22Rv1 (cell line): Measurements from ENCODE around the gene PLAU.

Experiments
- CTCF ChIP-seq: fragments of 450-650 bp; IDR thresholded peaks from 2 replicates; pipeline ENCODE4 v1.5.1; 2017; ENCODE audit warnings: mild to moderate bottlenecking
- ZFX ChIP-seq: fragments of 450-650 bp; IDR thresholded peaks from 2 replicates; pipeline ENCODE4 v1.6.1; 2017; ENCODE audit warnings: antibody characterized with exemption, borderline replicate concordance

DNA sequence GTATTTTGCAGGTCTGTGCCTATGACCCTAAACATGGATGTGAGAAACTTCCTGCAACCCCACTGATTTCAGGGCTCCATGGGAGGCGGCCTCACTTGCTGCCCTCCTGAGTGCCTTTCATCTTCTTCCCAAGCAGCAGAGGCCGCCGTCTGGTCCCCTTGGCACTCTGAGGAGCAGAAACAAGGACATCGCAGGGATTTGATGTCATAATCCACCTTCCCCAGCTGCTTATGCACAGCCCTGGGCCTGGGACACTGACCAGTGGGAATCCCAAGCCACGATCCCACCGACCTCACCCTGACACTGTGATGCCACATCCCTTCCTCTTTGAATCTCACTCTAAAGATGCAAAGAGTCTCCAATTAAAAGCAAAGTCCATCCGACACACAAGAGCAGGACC lies 44.3 kb upstream of the PLAU start:
- TF ChIP-seq CTCF (no peak), ZFX (no peak)
